Effector memory CD4-positive, alpha-beta T cell (primary cell): ENCODE data around the gene MFSD1.

ENCODE experiments used
- DNase-seq, 3 donors: peaks; one replicate each; pipeline ENCODE4 v3.0.0-alpha.2; 2020
- H3K27ac ChIP-seq: 2 replicates; pipeline ENCODE4 v1.7.0; 2013; ENCODE audit warnings: mild to moderate bottlenecking, low read length, moderate library complexity; ENCODE audit not compliant: insufficient read depth, poor library complexity, severe bottlenecking
- H3K27me3 ChIP-seq: replicated peaks from 2 replicates; pipeline ENCODE4 v1.7.0; 2013; ENCODE audit warnings: mild to moderate bottlenecking, low read length; ENCODE audit not compliant: insufficient read depth, control insufficient read depth, poor library complexity, severe bottlenecking
- H3K36me3 ChIP-seq: 2 replicates; pipeline ENCODE4 v1.7.0; 2013; ENCODE audit warnings: mild to moderate bottlenecking, low read length, moderate library complexity; ENCODE audit not compliant: control insufficient read depth, insufficient read depth
- H3K4me1 ChIP-seq: 2 replicates; pipeline ENCODE4 v1.7.0; 2013; ENCODE audit warnings: low read length, mild to moderate bottlenecking; ENCODE audit not compliant: control insufficient read depth, insufficient read depth, poor library complexity, severe bottlenecking
- H3K4me3 ChIP-seq: 2 replicates; pipeline ENCODE4 v1.7.0; 2013; ENCODE audit warnings: low read length, low read depth, mild to moderate bottlenecking; ENCODE audit not compliant: insufficient read depth, poor library complexity, severe bottlenecking
- H3K9me3 ChIP-seq: 2 replicates; pipeline ENCODE4 v1.7.0; 2013; ENCODE audit warnings: mild to moderate bottlenecking, low read length, moderate library complexity; ENCODE audit not compliant: control insufficient read depth

The MFSD1 gene

GRCh38 chr3:158837240-158837639, 35.4 kb downstream of the MFSD1 start:
- no peak overlapping the region for H3K27ac ChIP-seq
- no peaks in the 10 kb centered on the region for H3K27me3 ChIP-seq
- H3K4me1 ChIP-seq = no peaks in the 10 kb centered on the region
- no peak overlapping the region for H3K4me3 ChIP-seq
- no peaks in the 10 kb centered on the region for H3K36me3 ChIP-seq
- DNase-seq = no peak
- no peaks in the 10 kb centered on the region for H3K9me3 ChIP-seq

GRCh38 chr3:158839966-158840365, 38.1 kb downstream of the MFSD1 start:
- Histone ChIP-seq H3K27me3 (no peaks in the 10 kb centered on the region), H3K27ac (no peak overlapping the region), H3K4me1 (no peaks in the 10 kb centered on the region), H3K4me3 (no peak overlapping the region), H3K36me3 (no peaks in the 10 kb centered on the region), H3K9me3 (no peaks in the 10 kb centered on the region)
- no peak for DNase-seq

- no peak for DNase-seq
- H3K9me3 ChIP-seq = no peaks in the 10 kb centered on the region
- no peak overlapping the region for H3K4me3 ChIP-seq
- no peaks in the 10 kb centered on the region for H3K4me1 ChIP-seq
- no peaks in the 10 kb centered on the region for H3K27me3 ChIP-seq
- H3K36me3 ChIP-seq = no peaks in the 10 kb centered on the region
- H3K27ac ChIP-seq = no peak overlapping the region
Observed at GRCh38 chr3:158841387-158841786, 39.5 kb downstream of the MFSD1 start.

- Histone ChIP-seq H3K4me1 (no peaks in the 10 kb centered on the region), H3K4me3 (no peak overlapping the region), H3K9me3 (no peaks in the 10 kb centered on the region), H3K27me3 (no peaks in the 10 kb centered on the region), H3K36me3 (no peaks in the 10 kb centered on the region), H3K27ac (no peak overlapping the region)
- no peak for DNase-seq
Observed at GRCh38 chr3:158842976-158843375, 41.1 kb downstream of the MFSD1 start.

- peak in 1 of 3 donors; percentile 18 for DNase-seq
- no peaks in the 10 kb centered on the region for H3K27me3 ChIP-seq
- H3K9me3 ChIP-seq = no peaks in the 10 kb centered on the region
- no peak overlapping the region for H3K27ac ChIP-seq
- H3K4me3 ChIP-seq = no peak overlapping the region
- H3K4me1 ChIP-seq = no peaks in the 10 kb centered on the region
- H3K36me3 ChIP-seq = no peaks in the 10 kb centered on the region
Observed at GRCh38 chr3:158845765-158846350, 44.0 kb downstream of the MFSD1 start.

GRCh38 chr3:158846803-158847451, 45.1 kb downstream of the MFSD1 start:
- no peak for DNase-seq

GRCh38 chr3:158847452-158847821, 45.6 kb downstream of the MFSD1 start:
- Histone ChIP-seq H3K4me1 (no peaks in the 10 kb centered on the region), H3K9me3 (no peaks in the 10 kb centered on the region), H3K27ac (no peak overlapping the region), H3K27me3 (no peaks in the 10 kb centered on the region), H3K36me3 (no peaks in the 10 kb centered on the region), H3K4me3 (no peak overlapping the region)
- no peak for DNase-seq

More at GRCh38 chr3:158846803-158847451, 45.1 kb downstream of the MFSD1 start:
- no peaks in the 10 kb centered on the region for H3K27me3 ChIP-seq
- H3K36me3 ChIP-seq = no peaks in the 10 kb centered on the region
- H3K4me3 ChIP-seq = no peak overlapping the region
- no peaks in the 10 kb centered on the region for H3K4me1 ChIP-seq
- no peak overlapping the region for H3K27ac ChIP-seq
- H3K9me3 ChIP-seq = no peaks in the 10 kb centered on the region

- H3K27me3 ChIP-seq = no peaks in the 10 kb centered on the region
- no peak overlapping the region for H3K4me3 ChIP-seq
- no peak overlapping the region for H3K27ac ChIP-seq
- no peaks in the 10 kb centered on the region for H3K4me1 ChIP-seq
- no peaks in the 10 kb centered on the region for H3K36me3 ChIP-seq
- H3K9me3 ChIP-seq = no peaks in the 10 kb centered on the region
- DNase-seq = no peak
Observed at GRCh38 chr3:158847885-158848284, 46.0 kb downstream of the MFSD1 start.

- H3K4me3 ChIP-seq = no peak overlapping the region
- no peaks in the 10 kb centered on the region for H3K4me1 ChIP-seq
- DNase-seq = no peak
- H3K9me3 ChIP-seq = no peaks in the 10 kb centered on the region
- H3K27me3 ChIP-seq = no peaks in the 10 kb centered on the region
- H3K36me3 ChIP-seq = no peaks in the 10 kb centered on the region
- no peak overlapping the region for H3K27ac ChIP-seq
Observed at GRCh38 chr3:158849757-158850156, 47.9 kb downstream of the MFSD1 start.

- Histone ChIP-seq H3K4me1 (no peaks in the 10 kb centered on the region), H3K9me3 (no peaks in the 10 kb centered on the region), H3K36me3 (no peaks in the 10 kb centered on the region), H3K4me3 (no peak overlapping the region), H3K27ac (no peak overlapping the region), H3K27me3 (no peaks in the 10 kb centered on the region)
- DNase-seq = no peak
Observed at GRCh38 chr3:158859362-158859761, 57.5 kb downstream of the MFSD1 start.
